ENCODE measurements around the gene FUT6.

DNA sequence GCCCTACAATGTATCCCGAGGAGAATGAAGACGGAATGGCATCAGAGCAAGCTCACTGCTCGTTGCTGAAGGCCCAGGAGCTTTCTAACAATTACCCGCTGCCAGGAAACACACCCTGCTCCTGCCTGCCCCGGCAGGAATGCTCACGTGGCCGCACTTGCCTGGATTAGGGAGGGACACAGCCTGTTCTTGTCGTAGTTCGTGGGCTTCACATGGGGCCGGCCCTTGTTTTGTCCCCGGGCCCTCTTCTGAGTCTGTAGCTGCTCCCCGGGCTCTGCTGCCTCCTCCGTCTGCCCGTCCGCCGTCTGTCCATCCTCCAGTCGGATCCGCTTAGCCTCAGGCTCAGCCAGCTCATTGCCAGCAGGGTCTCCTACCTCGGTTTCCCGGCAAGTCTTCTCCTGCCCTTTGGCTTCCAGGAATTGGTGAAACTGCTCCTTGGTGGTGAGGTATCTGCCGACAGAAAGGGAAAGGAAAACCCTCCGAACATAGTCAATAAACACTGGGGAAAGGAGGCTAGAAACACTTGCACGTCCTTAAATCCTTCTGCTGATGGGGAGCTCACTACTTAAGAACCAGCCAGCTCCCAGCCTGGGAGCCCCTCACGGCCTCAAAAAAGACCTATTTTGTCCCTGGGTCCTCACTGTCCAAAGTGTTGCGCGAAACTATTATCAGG is 49.5 kb downstream of the FUT6 start:
- TF ChIP-seq, protein P1, sequence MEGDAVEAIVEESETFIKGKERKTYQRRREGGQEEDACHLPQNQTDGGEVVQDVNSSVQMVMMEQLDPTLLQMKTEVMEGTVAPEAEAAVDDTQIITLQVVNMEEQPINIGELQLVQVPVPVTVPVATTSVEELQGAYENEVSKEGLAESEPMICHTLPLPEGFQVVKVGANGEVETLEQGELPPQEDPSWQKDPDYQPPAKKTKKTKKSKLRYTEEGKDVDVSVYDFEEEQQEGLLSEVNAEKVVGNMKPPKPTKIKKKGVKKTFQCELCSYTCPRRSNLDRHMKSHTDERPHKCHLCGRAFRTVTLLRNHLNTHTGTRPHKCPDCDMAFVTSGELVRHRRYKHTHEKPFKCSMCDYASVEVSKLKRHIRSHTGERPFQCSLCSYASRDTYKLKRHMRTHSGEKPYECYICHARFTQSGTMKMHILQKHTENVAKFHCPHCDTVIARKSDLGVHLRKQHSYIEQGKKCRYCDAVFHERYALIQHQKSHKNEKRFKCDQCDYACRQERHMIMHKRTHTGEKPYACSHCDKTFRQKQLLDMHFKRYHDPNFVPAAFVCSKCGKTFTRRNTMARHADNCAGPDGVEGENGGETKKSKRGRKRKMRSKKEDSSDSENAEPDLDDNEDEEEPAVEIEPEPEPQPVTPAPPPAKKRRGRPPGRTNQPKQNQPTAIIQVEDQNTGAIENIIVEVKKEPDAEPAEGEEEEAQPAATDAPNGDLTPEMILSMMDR (conservative IDR thresholded peaks at IDR 0.05; ENCODE audit: low read length), result no peak
- TF ChIP-seq EZH2phosphoT487 (IDR thresholded peaks at IDR 0.05; ENCODE audit: borderline replicate concordance), result no peak

All from Loucy (cell line).